Skeletal muscle satellite cell (primary cell): ENCODE measurements around the gene TMEM51.
"Not testable (repeated sequence)": the region's sequence is repeated elsewhere in the genome, so short reads cannot be mapped to it uniquely, and the experiment has no call there.

Experiments used
- H3K27me3 ChIP-seq: 2 replicates; pipeline ENCODE4 v1.7.0; 2013; ENCODE audit warnings: low read length; ENCODE audit not compliant: control insufficient read depth, insufficient read depth
- H3K36me3 ChIP-seq: 2 replicates; pipeline ENCODE4 v1.7.0; 2013; ENCODE audit warnings: mild to moderate bottlenecking, control low read depth, low read length; ENCODE audit not compliant: insufficient read depth
- H3K4me1 ChIP-seq: 2 replicates; pipeline ENCODE4 v1.7.0; 2013; ENCODE audit warnings: low read length; ENCODE audit not compliant: control insufficient read depth, insufficient read depth
- H3K4me2 ChIP-seq: 2 replicates; pipeline ENCODE4 v1.7.0; 2013; ENCODE audit warnings: mild to moderate bottlenecking, low read length
- H3K4me3 ChIP-seq: 2 replicates; pipeline ENCODE4 v1.7.0; 2013; ENCODE audit warnings: low read length
- H3K9ac ChIP-seq: 2 replicates; pipeline ENCODE4 v1.7.0; 2013; ENCODE audit warnings: mild to moderate bottlenecking, low read depth, low read length, moderate library complexity
- H3K9me3 ChIP-seq: replicated peaks from 2 replicates; pipeline ENCODE4 v1.7.0; 2013; ENCODE audit warnings: mild to moderate bottlenecking, control low read depth, low read length

Gene TMEM51

DNA sequence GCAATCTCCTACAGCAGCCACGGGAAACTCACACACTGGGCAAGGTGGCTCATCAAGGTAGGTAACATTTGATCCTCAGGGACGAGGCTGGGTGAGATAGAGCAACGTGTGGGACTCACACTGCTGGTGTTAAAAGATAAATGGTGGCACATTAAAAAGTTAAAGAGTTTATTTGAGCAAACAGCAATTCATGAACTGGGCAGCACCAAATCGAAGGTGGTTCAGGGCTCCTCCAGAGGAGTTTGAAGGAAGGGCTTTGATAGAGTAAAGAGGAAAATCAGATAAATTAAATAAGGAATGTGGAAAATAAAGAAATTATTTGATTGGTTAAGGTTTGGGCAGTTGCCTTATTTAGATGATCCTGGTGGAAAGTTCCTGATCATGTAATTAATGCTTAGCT, 23.6 kb upstream of the TMEM51 start:
- Histone ChIP-seq H3K4me3 (no peak overlapping the region), H3K27me3 (peaks cover 29% of the 10 kb centered on the region), H3K4me2 (no peak overlapping the region), H3K9ac (no peak overlapping the region), H3K4me1 (no peaks in the 10 kb centered on the region), H3K9me3 (no peaks in the 10 kb centered on the region), H3K36me3 (no peaks in the 10 kb centered on the region)

DNA sequence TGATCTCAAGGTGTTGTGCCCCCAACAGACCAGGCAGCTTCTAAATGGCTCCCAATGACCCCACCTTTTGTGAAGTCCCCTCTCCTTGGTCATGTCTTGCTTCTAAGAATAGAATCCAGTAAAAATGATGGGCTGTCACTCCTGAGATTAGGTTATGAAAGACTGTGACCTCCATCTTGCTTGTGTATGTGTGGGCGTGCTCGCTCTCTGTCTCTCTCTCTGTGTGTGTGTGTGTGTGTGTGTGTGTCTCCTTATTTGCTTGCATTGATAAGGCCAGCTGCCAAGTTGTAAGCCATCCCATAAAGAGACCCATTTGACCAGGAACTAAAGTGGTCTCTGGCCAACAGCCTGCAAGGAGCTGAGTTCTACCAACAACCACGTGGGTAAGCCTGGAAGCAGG, 22.9 kb upstream of the TMEM51 start:
- H3K4me1 ChIP-seq, result no peaks in the 10 kb centered on the region
- peaks cover 26% of the 10 kb centered on the region for H3K27me3 ChIP-seq
- H3K9ac ChIP-seq, result no peak overlapping the region
- no peak overlapping the region for H3K4me3 ChIP-seq
- H3K9me3 ChIP-seq, result no peaks in the 10 kb centered on the region
- no peaks in the 10 kb centered on the region for H3K36me3 ChIP-seq
- no peak overlapping the region for H3K4me2 ChIP-seq

DNA sequence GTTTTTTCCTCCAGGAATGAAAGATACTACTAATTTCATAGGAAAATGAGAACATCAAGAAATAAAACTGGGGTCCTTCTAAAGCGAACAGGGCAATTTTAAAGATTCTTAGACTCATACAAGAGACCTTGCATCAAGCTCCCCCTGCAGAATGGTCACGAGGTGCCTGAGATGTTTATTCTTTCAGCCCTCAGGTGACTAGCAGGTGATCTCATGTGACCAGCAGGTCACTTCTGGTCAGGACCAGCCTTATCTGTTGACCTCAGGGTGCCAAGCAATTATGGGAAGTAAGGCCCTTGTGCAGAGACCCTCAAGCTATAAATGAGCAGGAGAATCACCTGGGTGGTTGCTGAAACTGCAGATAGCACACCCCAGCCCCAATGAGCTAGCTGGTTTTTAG, 20.6 kb upstream of the TMEM51 start:
- Histone ChIP-seq H3K4me3 (no peak overlapping the region), H3K4me2 (no peak overlapping the region), H3K27me3 (peaks cover 27% of the 10 kb centered on the region), H3K9ac (no peak overlapping the region), H3K36me3 (no peaks in the 10 kb centered on the region), H3K9me3 (no peaks in the 10 kb centered on the region), H3K4me1 (no peaks in the 10 kb centered on the region)

DNA sequence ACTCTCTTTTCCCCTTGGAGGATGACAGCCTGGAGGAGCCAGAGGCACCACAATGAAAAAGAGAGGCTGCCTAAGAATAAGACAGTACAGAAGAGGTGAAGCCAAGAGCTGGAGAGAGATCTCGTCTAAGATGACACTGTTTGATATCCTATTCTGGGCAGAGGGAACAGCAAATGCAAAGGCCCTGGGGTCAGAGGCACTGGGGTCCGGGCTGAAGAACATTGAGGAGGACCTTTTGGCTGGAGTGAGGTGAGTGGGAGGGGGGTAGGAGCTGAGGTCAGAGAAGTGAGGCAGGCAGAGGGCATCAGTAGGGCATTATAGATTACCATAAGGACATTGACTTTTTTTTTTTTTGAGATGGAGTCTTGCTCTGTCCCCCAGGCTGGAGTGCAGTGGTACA, 19.3 kb upstream of the TMEM51 start:
- Histone ChIP-seq H3K4me1 (no peaks in the 10 kb centered on the region), H3K27me3 (peaks cover 25% of the 10 kb centered on the region), H3K4me2 (no peak overlapping the region), H3K9me3 (no peaks in the 10 kb centered on the region), H3K4me3 (no peak overlapping the region), H3K36me3 (no peaks in the 10 kb centered on the region), H3K9ac (no peak overlapping the region)

DNA sequence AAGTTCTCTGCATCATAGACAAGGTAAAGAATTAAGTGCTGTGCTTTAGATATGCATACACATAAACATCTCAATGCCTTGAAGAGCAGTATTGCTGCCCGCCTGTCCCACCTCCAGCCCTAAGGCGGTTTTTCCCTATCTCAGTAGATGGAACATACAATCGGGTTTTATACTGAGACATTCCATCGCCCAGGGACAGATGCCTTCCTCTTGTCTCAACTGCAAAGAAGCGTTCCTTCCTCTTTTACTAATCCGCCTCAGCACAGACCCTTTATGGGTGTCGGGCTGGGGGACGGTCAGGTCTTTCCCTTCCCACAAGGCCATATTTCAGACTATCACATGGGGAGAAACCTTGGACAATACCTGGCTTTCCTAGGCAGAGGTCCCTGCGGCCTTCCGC, 17.9 kb upstream of the TMEM51 start:
- not testable (repeated sequence) for H3K36me3 ChIP-seq, H3K9ac ChIP-seq, H3K4me2 ChIP-seq, H3K4me1 ChIP-seq, H3K4me3 ChIP-seq, H3K9me3 ChIP-seq
- H3K27me3 ChIP-seq, result peaks cover 25% of the 10 kb centered on the region

DNA sequence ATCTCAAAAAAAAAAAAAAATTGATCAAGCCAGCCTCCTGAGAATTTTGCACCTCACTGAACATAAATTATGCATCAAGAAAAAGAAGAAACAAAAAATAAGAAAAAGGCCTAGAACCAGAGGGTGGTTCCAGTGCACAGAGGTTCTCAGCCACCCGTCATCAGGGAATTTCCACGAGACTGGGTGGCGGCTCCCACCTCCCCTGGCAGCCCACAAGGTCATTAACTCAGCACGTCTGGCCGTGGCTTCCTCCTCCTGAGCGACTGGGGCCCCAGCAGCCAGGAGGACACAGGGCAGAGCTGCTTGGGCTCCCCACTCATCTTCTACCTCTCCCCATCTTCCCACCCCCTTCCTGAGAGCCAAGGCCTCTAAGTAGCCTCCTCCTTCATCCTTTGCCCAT, 15.7 kb upstream of the TMEM51 start:
- Histone ChIP-seq H3K4me3 (no peak overlapping the region), H3K27me3 (peaks cover 23% of the 10 kb centered on the region), H3K9me3 (no peaks in the 10 kb centered on the region), H3K4me1 (no peaks in the 10 kb centered on the region), H3K9ac (no peak overlapping the region), H3K36me3 (no peaks in the 10 kb centered on the region), H3K4me2 (no peak overlapping the region)

DNA sequence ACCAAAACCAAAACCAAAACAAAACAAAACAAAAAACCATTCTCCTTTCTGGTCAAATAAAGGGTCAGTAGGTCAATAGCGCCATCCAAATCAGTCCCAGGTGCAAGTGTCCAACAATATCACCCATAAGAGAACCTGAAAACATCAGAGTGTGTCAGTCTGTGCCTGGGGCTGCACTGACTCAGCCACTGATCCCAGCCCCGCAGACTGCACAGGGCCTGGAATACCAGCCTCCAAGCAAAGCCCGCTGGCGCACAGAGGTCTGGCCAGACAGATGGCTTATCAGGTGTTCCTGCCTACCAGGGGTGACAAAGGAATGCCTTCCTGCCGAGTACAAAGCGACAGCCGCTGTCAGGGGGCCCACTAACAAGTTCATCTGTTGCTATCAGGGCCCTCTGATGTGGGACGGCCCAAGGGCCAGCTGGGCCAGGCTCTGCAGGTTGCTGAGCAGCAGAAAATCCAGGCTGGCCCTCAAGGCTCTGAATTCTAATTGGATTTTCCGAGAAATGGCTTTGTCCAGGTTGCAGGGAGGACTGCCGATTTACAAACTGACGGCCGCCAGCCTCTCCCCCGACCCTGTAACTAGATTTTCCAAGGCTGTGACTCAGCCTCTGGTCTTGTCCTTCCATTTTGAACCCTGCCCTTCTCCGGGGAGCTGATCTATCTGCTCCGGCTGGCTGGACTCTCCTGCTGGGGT, 13.7 kb upstream of the TMEM51 start:
- Histone ChIP-seq H3K9ac (no peak overlapping the region), H3K9me3 (no peaks in the 10 kb centered on the region), H3K4me1 (no peaks in the 10 kb centered on the region), H3K36me3 (no peaks in the 10 kb centered on the region), H3K27me3 (peaks cover 20% of the 10 kb centered on the region), H3K4me2 (no peak overlapping the region), H3K4me3 (no peak overlapping the region)

DNA sequence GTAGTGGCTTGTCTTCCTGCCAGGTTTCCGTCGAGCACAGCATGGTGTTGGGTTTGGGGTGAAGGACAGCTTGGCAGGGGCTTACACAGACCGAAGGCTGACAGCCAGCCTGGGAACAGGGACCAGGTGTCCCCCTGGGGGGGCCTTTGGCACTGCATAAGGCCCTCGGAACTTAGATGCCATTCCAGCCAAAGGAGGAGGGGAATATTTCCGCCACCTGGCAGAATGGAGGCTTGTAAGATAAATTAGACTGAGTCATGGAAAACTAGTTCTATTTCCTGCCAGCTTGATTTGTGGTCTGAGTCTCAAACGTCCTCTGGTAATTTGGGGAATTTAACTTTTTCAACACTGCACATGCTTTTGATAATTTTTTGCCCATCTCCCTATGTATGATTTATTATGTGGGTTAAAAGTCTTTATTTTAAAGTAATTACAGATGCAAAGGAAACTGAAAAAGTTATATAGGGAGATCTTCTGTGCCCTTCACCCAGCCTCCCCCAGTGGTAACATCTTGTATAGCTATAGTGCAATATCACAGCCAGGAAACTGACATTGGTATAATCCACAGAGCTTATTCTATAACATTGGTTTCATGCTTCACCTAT, 11.5 kb upstream of the TMEM51 start:
- Histone ChIP-seq H3K4me3 (no peak overlapping the region), H3K4me2 (no peak overlapping the region), H3K9ac (no peak overlapping the region), H3K4me1 (no peaks in the 10 kb centered on the region), H3K36me3 (no peaks in the 10 kb centered on the region), H3K27me3 (peaks cover 32% of the 10 kb centered on the region), H3K9me3 (no peaks in the 10 kb centered on the region)

DNA sequence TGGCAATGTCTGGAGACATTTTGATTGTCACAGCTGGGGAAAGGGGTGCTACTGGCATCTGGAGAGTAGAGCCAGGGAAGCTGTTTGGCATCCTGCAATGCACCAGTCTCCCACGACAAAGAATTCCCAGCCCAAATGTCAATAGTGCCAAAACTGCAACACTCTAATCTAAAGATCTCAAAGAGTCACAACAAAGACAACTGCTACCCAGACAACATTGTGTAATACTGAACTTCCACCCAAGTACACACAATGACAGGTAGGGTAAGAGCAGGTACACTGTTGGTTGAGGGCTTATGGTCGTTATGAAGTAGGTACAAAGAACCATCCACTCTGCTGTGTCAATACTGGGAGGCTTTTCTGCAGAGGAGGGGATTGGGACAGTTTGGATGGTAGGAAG, 8.2 kb upstream of the TMEM51 start:
- Histone ChIP-seq H3K4me3 (no peak overlapping the region), H3K9me3 (no peaks in the 10 kb centered on the region), H3K36me3 (no peaks in the 10 kb centered on the region), H3K9ac (no peak overlapping the region), H3K4me2 (no peak overlapping the region), H3K27me3 (peaks cover 52% of the 10 kb centered on the region), H3K4me1 (no peaks in the 10 kb centered on the region)

DNA sequence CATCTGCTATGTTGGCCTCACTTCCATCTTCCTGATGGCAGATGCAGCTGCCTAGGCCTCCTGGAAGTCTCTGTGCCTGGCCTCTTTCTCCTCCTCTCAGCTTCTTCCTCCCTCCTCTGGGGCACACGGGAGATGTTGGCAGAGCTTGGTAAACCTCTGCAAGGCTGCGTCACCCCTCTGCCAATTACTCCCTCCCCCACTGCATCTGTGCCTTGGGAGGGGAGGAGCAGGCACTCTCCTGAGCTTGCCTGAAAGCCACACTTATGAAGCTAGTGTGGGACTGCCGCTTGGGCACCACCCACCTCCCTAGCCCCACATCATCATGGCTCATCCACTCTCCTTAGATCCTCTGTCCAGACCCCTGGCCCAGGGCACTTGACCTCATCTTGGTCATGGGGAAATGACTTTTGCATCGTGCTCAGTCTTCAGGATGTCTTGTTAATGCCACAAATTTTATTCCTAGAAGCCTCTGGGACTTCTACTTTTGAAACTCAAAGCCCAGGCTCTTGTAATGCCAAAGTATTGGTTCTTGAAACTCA, 7.3 kb upstream of the TMEM51 start:
- Histone ChIP-seq H3K36me3 (no peaks in the 10 kb centered on the region), H3K4me3 (no peak overlapping the region), H3K9me3 (no peaks in the 10 kb centered on the region), H3K27me3 (peaks cover 55% of the 10 kb centered on the region), H3K9ac (no peak overlapping the region), H3K4me1 (no peaks in the 10 kb centered on the region), H3K4me2 (no peak overlapping the region)

DNA sequence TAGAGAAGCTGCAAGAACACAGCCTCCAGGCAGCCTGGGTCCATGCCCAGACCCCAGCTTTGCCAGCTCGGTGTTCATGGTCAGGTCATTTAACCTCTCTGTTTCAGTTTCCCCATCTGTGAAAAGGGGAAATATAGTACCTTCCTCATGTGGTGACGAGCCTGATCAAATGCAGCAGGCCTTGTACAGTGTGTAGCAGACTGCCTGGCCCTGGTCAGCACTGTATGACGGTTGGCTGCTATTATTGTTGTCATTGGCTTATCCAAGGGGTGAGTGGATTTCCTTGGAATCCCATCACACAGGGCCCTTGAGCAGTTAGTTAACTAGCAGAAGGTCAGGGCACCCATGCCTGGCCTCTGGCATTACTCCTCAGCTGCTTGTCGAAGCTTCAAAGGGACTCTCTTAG, 6.6 kb upstream of the TMEM51 start:
- H3K27me3 ChIP-seq, result peaks cover 62% of the 10 kb centered on the region

DNA sequence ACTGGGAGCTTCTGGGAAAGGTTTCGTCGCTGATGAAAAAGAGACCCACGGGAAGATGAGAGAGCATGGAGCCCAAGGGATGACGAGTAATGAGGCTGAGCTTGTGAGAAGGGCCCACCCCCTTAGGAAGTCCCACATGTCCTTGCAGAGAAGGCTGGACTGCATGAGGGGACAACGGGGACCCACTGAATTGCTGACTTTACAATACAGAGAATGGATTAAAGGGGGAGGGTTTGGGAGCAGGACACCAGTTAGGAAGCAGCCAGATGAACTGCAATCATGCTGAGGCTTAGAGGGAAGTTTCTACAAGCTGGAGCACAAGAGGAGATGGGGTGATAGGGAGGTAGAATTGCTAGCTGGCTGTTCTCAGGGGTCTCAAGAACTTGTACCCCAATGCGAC, 5.5 kb upstream of the TMEM51 start:
- Histone ChIP-seq H3K36me3 (no peaks in the 10 kb centered on the region), H3K4me3 (no peak overlapping the region), H3K4me2 (no peak overlapping the region), H3K4me1 (peaks cover 6% of the 10 kb centered on the region), H3K27me3 (peaks cover 64% of the 10 kb centered on the region), H3K9ac (no peak overlapping the region), H3K9me3 (no peaks in the 10 kb centered on the region)

More for the DNA sequence above, 6.6 kb upstream of the TMEM51 start:
- H3K36me3 ChIP-seq, result no peaks in the 10 kb centered on the region
- no peaks in the 10 kb centered on the region for H3K9me3 ChIP-seq
- no peak overlapping the region for H3K4me2 ChIP-seq
- H3K9ac ChIP-seq, result no peak overlapping the region
- no peaks in the 10 kb centered on the region for H3K4me1 ChIP-seq
- no peak overlapping the region for H3K4me3 ChIP-seq
